Fibroblast of pulmonary artery (primary cell): ENCODE measurements around the gene ADD2.

Experiments used
- DNase-seq: peaks from one replicate; pipeline ENCODE4 v3.0.0-alpha.2; 2010; ENCODE audit warnings: low read depth
- H3K4me3 ChIP-seq: replicated peaks from 2 replicates; pipeline ENCODE4 v1.5.1; 2011; ENCODE audit warnings: low read depth, mild to moderate bottlenecking, control low read depth, low read length, moderate library complexity
- CTCF ChIP-seq: IDR thresholded peaks from 2 replicates; pipeline ENCODE4 v1.5.1; 2011; ENCODE audit warnings: mild to moderate bottlenecking, control low read depth, low read length, inconsistent platforms; ENCODE audit errors: missing control alignments

ADD2 gene

GRCh38 chr2:70651727-70652126, 116.3 kb downstream of the ADD2 start:
- no peak for TF ChIP-seq CTCF
- no peak overlapping the region for H3K4me3 ChIP-seq
- no peak for DNase-seq

- no peak for DNase-seq
- H3K4me3 ChIP-seq, result no peak overlapping the region
- no peak for TF ChIP-seq CTCF
Observed at GRCh38 chr2:70651014-70651413, 117.0 kb downstream of the ADD2 start.

- TF ChIP-seq CTCF, result no peak
- DNase-seq, result no peak
- H3K4me3 ChIP-seq, result no peak overlapping the region
Observed at GRCh38 chr2:70648961-70649360, 119.0 kb downstream of the ADD2 start.

GRCh38 chr2:70647873-70648481, 120.0 kb downstream of the ADD2 start:
- TF ChIP-seq CTCF, result no peak
- H3K4me3 ChIP-seq, result no peak overlapping the region
- DNase-seq, result peak; percentile 66

- H3K4me3 ChIP-seq, result no peak overlapping the region
- DNase-seq, result no peak
- no peak for TF ChIP-seq CTCF
Observed at GRCh38 chr2:70646420-70646818, 121.6 kb downstream of the ADD2 start.

GRCh38 chr2:70645733-70646419, 122.1 kb downstream of the ADD2 start:
- no peak overlapping the region for H3K4me3 ChIP-seq
- TF ChIP-seq CTCF, result peak; percentile 25
- no peak for DNase-seq

GRCh38 chr2:70643715-70644114, 124.3 kb downstream of the ADD2 start:
- H3K4me3 ChIP-seq, result no peak overlapping the region
- DNase-seq, result no peak
- TF ChIP-seq CTCF, result peak; percentile 15
